ENCODE measurements around the gene GAS1.

GRCh38 chr9:86918556-86918955, 28.8 kb downstream of the GAS1 start:
- TF ChIP-seq CTCF (conservative IDR thresholded peaks at IDR 0.05 in 1 of 2, IDR thresholded peaks at IDR 0.05 in 1 of 2; ENCODE audit: extremely low read depth in 1 of 2, insufficient read depth in 1 of 2, low read depth in 1 of 2, low read length in 2 of 2) (no peak), EZH2 (IDR thresholded peaks at IDR 0.05; ENCODE audit: borderline replicate concordance, low read length) (no peak)

All from mammary epithelial cell (primary cell).